NCI-H2029 treated with DMSO at 0.1 percent for 48 hours (cell line): ENCODE data around the gene PELI2.

Experiments
- DNase-seq: peaks from one replicate; lab custom pipeline; 2025; lab: John Stamatoyannopoulos, UW

The PELI2 gene

GRCh38 chr14:56244138-56244789, 126.1 kb downstream of the PELI2 start:
- no peak for DNase-seq

DNA sequence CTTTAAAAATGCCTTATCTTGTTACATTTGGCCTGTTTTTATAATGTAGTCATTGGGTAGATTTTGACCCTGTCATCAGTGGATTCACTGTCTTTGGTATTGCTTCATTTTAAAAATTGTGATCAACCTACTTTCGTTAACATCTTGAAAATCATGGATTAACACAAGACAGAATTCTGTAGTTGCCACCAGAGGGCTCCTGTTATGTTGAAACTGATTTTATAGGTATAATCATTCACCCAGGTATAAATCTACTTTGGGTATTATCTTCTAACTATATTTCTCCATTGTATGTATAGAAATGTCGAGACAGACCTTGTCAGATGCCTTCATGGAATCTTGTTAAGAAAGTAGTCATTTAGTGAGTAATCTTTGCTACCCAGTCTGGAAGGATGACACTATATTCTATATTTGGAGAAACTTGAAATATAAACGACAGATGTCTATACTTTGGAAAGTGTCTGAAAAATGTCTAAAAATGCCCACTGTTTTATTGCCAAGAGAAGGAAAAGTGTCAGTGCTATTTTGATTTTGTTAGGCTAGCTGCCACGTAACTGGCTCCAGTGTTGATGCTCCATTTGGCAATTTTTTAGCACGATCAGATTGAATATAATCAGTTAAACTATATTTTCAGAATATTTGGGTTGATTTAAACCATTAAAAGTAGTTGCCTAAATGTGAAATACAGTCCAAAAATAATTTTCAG, 129.4 kb downstream of the PELI2 start:
- no peak for DNase-seq

- no peak for DNase-seq
These were observed 130.2 kb downstream of the PELI2 start for GRCh38 chr14:56248442-56248841.

DNA sequence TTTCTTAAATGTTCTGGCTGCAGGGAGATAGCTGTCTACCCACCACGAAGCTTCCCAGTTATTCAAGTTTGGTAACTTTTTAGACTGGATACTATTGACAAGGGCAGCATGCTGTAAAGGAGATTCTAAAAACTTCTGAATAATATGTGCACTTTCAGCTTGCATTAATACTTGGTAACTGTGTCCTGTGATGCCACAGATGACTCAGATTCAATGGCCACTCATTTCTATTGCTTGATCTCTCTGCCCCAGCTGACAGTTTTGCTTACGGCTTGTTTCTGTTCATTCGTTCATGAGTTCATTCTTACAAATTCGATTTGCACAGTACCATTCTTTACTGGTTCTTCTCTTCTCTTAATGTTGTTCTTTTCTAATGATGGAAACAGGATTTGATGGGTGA, 142.8 kb downstream of the PELI2 start:
- no peak for DNase-seq

DNA sequence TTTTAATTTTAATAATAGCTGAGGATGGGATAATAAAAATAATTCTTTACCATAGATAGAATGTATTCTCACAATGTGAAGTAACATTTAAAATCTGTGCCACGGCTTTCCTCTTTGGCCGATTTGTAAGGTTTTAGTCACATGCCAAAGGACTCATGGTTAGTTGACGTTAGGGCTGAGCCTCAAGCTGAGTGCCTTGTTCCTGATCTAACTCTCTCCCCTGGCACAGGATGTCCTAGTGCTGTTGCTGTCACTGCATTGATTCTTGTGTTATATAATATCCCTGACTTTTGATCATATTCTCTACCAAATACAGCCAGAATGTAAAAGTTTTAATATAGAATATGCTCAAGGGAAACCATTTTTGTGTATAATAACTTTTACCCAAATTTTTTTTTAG, 144.3 kb downstream of the PELI2 start:
- DNase-seq, result no peak

GRCh38 chr14:56268039-56268438, 149.8 kb downstream of the PELI2 start:
- no peak for DNase-seq

DNA sequence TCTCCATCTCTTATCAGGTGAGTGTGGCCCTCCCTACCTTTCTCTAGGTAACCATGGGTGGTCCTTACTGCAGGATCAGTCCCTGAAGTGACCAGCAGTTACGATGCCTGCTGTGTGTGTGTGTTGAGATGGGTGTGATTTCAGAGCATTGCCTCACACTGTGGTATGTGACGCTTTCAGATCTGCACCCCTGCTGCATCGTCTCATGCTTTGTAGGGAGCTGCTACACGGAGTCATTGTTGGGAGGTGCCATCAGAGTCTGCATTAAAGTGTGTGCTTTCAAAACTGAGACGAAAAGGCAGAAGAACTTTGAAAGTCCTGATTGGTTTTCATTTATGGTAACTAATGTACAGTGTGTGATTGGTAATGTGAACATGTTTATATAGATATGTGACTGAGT, 150.5 kb downstream of the PELI2 start:
- DNase-seq, result no peak

DNA sequence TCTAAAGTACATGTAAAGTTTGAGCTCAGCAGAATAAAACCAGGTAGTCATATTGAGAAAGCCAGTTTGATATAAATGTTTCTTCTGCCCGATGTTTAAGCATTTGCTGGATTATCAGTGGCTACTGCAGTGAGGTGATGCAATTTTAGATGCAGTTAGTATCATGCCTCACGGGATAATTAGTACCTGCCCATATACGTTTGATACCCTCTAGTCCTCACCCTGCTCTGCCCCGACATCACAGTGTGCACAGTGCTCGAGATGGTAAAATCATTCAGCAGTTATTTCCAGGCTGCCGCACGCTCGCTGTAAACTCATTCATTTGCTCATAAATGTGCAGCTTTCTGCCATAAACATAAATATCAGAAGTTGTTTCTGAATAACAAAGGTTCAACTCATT, 152.7 kb downstream of the PELI2 start:
- DNase-seq, result no peak

DNA sequence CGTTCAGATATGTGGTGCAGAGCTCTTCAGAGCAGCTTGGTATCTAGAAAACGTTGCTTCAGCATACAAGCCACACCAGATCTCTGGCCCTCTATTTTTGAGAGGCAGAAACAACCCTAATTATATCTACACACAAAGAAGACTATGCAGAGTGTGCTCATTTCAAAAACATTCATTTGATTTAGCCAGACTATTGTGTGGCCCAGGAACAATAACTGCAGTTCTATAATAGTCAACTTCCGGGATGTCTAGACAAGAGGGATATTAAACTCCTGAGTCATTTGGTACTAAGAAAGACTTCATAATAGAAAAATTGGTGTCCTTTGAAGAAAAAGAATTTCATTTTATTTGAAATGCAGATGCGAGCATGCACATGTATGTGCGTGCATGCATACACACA, 153.8 kb downstream of the PELI2 start:
- DNase-seq, result no peak

DNA sequence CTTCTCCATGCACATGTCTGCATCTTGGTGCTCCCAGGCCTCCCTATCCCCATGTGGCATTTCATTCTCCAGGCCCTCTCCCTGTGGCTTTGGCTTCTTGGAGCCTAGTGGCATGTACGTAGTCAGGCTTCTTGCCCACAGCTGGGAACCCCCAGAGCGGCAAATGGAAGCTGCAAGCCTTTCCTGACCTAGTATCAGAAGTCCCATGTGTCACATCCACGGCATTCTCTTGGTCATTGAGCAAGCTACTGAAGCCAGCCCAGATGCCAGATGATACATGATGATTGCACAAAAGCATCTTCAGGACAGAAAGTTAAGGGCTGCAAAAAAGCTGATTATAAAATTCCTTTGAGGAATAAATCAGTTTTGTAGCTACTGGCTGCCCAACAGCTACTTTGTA, 154.9 kb downstream of the PELI2 start:
- DNase-seq, result no peak

DNA sequence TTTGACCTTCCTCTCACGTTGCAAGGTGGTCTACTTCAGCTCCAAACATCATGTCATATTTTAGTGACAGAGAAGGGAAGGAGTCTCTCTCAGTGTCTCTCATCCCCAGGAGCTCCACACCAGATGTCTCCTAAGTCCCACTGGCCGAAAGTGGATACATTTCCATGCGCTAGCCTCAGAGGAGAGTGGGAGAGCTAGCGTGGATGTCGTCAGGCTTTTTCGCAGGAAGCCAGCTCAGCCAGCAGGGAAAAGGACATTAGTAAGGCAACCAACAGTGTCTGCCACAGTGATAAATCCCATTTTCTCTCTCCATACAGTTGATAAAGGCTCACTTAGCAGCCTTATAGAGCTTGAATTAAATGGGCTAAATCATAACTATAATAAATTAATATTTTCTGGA, 155.7 kb downstream of the PELI2 start:
- DNase-seq, result no peak

- no peak for DNase-seq
These were observed 156.3 kb downstream of the PELI2 start for GRCh38 chr14:56274556-56274955.

DNA sequence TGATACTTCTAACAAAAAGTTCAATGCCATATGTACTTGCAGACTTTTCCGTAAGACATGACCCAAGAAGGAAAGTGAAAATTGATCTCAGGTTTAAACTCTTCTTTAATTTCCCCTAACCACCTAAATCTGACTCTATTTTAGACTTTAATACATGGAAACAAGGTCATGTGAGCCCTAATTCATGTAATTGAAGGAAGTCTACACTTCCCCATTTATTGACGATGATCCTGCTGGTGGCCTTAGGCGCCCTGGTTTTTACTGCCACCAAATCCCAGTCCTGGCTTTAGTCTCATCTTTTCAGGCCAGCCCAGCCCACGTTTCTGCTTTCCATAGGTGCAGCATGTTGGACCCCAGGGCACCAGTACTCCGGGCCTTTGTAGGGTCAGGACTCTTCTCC, 157.9 kb downstream of the PELI2 start:
- no peak for DNase-seq

DNA sequence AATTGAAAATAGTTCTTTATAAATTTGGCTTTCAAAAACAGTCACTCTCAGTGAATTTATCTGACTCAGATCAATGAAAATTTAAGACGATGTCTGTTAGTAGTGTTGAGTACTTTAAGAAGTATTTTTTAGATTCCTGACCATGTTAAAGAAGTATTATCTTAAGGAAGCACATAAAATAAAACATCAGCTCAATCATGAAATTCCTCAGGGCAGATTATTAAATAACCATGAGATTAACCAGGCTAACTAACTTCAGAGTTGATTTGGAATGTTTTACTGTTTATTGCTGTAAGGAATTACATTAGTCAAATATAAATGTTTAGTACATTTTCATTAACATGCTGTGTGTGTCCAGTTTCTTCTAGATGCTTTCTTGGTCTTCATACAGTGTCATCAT, 160.2 kb downstream of the PELI2 start:
- no peak for DNase-seq

- DNase-seq, result no peak
These were observed 162.6 kb downstream of the PELI2 start for GRCh38 chr14:56280843-56281242.

- DNase-seq, result no peak
These were observed 164.0 kb downstream of the PELI2 start for GRCh38 chr14:56282179-56282578.

DNA sequence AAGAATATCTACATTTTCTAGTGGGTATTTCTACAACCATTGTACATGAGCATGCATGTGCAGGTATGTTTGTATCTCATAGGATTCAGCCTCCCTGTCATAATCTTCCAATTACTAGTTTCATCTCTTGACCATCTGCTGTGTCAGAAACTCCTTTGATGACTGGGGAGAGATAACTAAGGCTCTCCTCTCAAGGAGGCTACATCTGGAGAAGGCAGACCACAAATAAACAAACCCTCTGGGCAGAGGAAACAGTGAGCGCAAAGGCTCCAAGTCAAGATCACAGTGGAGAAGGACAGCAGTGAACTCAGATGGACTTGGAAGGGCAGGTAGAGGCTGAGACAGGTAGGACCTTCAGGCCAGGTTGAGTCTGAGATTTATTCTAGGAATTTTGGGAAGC, 166.4 kb downstream of the PELI2 start:
- no peak for DNase-seq

DNA sequence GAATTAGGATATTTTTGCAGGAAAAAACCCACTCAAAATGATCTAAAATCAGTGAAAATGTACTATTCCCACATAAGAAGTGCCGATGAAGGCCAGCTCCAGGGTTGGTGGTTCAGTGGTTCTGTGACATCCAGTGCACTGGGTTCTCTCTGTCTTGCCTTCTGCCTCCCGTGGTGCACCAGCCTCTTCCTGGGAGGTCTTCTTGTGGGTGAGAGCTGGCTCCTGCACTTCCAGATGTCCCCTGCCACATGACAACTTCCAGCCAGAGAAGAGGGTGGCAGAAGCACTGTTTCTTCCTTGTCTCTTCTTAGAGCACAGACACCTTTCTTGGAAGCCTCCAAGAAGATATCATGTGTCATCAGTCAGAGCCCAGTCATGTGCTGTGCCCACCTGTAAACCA, 170.9 kb downstream of the PELI2 start:
- no peak for DNase-seq

DNA sequence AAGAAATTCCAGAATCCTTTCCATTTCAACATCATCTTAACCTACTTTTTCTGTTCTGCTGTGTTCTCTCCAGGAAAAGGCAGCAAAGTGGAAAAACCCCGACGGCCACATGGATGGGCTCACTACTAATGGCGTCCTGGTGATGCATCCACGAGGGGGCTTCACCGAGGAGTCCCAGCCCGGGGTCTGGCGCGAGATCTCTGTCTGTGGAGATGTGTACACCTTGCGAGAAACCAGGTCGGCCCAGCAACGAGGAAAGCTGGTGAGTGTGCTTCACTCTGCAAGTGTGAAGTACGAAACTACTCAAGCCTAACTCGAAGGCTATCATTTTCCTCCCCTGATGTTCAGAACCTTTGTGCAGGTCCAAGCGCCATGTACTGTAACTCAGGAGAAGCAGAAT, 172.0 kb downstream of the PELI2 start:
- no peak for DNase-seq

- DNase-seq, result no peak
These were observed 174.8 kb downstream of the PELI2 start for GRCh38 chr14:56292970-56293369.

GRCh38 chr14:56293506-56293905, 175.3 kb downstream of the PELI2 start:
- no peak for DNase-seq

- DNase-seq, result no peak
These were observed 175.9 kb downstream of the PELI2 start for GRCh38 chr14:56294128-56294527.

DNA sequence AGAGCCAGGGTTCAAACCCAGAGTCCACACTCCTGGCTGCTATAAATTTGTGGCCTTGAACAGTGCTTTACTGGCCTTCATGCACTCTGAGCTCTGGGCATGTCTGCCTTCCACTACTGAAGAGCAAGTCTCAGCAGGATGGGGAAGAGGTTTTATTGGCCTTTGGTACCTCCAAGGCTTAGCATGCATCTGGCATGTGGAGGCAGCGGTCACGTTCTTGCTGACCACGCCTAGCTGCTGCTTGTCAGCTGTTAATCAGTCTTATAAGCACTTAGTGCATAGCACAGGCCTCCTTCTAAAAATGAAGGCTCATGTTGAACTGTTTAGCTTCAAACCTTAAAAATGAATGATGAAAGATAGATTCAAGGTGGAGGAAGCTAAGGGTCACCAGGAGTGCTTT, 177.5 kb downstream of the PELI2 start:
- no peak for DNase-seq

DNA sequence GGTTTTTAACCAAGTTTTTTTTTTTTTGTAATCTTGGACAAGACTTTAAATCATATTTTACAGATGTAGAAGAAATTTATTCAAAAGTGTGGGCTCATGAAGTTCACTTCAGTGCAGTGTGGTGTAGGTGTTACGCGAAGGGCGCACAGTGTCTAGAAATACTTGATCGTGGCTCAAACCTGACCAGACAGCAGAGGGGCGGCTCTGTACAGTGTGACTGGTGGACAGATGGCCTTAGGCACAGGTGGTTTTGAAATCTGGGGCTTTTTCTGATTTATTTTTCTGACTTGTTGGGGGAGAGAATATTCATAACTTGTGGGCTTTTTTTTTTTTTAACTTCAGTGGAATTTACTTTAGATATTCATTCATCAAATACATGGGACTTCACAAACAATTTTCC, 179.2 kb downstream of the PELI2 start:
- DNase-seq, result no peak
